ENCODE measurements around the gene FIGLA.
A peak's percentile ranks its signal among the peaks of the same experiment; 100 is the strongest.
"Not testable (repeated sequence)": the region's sequence is repeated elsewhere in the genome, so short reads cannot be mapped to it uniquely, and the experiment has no call there.

FIGLA gene

GRCh38 chr2:70808983-70809958 lies 18.8 kb upstream of the FIGLA start:
- DNase-seq (ENCODE audit: low read depth in 2 of 2): no peak

GRCh38 chr2:70807828-70808118 lies 17.3 kb upstream of the FIGLA start:
- no peak for DNase-seq (ENCODE audit: low read depth in 2 of 2)

- DNase-seq (ENCODE audit: low read depth in 2 of 2): no peak
Measured at GRCh38 chr2:70807102-70807827, 16.8 kb upstream of the FIGLA start.

- DNase-seq (ENCODE audit: low read depth in 2 of 2): no peak
Measured at GRCh38 chr2:70806620-70807019, 16.2 kb upstream of the FIGLA start.

DNA sequence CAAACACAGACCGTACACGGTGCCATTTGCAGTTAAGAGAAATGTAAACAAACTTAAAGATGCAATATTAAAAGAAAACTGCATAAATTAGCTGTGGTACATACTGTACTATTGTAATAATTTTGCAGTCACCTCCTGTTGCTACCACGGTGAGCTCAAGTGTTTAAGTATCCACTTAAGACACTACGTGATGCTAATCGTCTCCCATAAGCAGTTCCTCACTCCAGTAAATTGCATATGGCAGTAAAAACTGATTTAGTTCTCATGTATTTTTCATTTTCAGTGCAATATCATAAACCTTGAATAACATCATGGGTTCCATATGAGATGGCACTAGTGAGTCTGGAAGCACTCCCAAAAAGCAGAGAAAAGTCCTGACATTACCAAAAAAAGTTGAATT lies 15.6 kb upstream of the FIGLA start:
- no peak for DNase-seq (ENCODE audit: low read depth in 2 of 2)

DNA sequence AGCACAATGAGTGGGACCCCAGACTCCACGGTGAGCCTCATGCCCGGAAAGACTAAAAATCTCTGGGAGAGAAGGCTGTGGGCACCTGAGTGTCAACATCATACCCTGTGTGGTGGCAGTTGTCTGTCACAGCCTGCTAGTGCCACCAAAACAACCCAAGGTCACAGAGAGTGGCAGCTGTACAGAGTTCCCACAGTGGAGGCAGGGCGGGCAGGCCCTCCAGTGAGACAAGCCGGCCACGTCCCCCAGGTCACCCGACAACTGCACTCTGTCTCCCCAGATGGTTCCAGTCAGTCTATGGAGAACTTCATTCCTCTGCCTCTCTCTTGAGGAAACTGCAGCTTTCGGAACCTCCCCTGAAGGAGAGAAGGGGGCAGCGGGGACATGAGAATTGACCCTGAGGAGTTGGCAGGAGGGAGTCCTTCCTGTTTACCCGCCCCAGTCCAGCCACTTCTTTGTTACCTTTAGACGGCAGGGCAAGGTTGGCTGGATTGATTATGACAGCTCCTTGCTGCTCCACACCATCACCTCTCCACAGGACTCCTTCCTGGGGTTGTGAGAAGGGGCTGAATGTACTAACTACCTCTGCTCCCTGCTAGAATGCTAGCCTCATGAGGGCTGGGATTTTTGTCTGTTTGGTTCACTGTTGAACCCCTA lies 11.3 kb upstream of the FIGLA start:
- DNase-seq (ENCODE audit: low read depth in 2 of 2): no peak

DNA sequence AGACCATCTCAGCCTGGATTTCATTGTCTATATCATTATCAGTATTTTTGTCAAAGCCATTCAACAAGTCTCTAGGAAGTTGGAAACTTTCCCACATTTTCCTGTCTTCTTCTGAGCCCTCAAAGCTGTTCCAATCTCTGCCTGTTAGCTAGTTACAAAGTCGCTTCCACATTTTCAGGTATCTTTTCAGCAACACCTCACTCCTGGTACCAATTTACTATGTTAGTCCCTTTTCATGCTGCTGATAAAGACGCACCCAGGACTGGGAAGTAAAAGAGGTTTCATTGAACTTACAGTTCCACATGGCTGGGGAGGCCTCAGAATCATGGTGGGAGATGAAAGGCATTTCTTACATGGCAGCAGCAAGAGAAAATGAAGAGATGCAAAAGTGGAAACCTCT lies 9.3 kb upstream of the FIGLA start:
- no peak for DNase-seq (ENCODE audit: low read depth in 2 of 2)

DNA sequence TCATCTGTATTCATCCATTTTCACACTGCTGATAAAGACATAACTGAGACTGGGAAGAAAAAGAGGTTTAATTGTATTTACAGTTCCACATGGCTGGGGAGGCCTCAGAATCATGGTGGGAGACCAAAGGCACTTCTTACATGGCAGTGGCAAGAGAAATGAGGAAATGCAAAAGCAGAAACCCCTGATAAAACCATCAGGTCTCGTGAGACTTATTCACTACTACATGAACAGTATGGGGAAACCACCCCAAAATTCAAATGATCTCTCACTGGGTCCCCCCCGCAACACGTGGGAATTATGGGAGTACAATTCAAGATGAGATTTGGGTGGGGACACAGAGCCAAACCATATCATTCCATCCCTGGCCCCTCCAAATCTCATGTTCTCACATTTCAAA lies 7.6 kb upstream of the FIGLA start:
- not testable (repeated sequence) for DNase-seq (ENCODE audit: low read depth in 2 of 2)

DNA sequence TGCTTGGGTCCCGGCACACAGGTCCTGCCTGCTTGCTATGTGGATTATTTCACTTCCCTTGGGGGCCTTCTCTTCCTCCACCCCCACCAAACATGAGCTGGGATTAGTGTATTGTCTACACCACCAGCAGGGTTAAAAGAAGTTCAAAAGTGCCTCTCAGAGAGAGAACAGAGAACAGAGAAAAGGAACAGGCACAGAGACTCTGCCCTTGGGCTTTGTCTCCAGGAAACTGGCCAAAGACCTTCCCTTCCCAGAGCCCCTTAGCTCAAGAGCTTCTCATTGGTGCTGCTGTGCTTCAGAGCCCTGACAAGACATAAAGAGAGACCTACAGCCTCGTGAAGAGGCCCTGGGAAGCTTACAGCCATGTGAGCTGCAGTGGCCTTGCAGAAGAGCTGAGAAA lies 7.1 kb upstream of the FIGLA start:
- DNase-seq (ENCODE audit: low read depth in 2 of 2): no peak

DNA sequence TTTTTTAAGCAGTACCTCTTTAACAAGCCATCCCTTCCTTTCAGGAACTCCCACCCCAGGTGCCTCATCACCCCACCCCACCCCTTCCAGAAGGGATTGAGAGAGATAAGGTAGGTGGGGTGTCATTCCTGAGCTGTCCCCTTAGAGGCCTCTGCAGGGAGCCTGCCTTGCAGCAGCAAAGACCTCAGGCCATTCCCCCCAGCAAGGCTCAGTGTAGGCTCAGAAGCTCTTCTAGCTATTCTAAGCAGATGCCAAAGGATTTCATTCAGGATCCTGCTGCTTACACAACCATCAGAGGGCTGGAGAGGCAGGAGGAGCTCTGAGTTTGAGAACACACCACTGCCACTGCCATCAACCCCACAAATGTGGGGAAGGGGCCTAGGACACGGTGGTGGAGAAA lies 5.8 kb upstream of the FIGLA start:
- no peak for DNase-seq (ENCODE audit: low read depth in 2 of 2)

- DNase-seq (ENCODE audit: low read depth in 2 of 2): no peak
Measured at GRCh38 chr2:70795164-70795995, 4.9 kb upstream of the FIGLA start.

DNA sequence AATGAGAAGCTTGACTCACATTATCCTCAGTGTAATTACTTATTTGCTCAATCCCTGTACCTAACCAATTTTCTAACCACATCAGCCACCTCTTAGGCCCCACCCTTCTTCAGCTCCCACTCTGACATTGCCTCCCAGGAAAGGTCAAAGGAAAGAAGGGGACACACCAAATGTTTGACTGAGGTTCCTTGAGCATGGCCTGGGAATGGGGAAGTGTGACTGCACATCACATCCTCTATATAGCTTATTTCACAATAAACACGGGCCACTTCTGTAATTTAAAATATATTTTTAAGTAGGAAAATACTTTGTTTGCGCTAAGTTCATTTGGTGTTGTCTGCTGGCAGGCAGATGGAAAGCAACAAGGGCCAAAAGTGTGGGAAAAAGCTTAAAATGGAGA lies 3.0 kb upstream of the FIGLA start:
- no peak for DNase-seq (ENCODE audit: low read depth in 2 of 2)

DNA sequence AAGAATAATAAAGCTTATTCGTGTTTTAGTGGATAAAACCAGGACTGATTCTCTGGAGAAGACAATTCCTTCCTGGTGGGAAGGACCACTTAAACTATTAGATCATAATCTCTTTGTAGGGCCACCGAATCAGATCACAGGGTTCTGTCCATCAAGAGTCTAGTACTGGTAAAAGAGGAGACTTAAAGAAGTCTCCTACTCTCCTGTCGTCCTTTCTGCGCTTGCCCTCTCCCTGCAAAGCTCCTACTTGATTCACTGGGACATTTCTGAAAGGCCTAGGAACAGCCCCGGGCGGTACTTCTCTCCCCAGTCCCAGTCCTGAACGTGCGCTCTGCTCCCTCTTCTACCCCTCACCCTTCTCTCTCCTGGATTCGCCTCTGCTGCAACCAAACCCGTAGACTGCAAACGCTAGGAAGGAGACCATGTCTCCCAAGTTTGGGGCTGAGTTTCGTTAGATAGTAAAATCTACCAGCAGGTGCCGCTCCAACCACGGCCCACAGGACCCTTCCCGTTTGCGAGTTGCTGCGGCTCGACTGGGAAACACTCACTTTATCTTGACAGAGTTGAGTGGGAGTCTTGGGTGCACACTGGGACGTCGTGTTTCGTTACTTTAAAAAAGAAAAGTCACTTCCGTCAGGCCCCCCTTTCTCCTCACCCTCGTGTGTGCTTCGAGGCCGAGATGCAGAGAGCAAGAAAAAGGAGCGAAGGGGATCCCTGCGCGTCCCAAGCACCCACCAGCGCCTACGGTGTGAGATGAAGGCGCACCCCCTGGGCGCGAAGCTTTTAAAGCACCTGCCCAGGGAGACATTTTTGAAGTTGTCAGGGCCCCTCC lies 923 bp downstream of the FIGLA start:
- DNase-seq (ENCODE audit: low read depth in 2 of 2): peak; percentile 58 to 63

DNA sequence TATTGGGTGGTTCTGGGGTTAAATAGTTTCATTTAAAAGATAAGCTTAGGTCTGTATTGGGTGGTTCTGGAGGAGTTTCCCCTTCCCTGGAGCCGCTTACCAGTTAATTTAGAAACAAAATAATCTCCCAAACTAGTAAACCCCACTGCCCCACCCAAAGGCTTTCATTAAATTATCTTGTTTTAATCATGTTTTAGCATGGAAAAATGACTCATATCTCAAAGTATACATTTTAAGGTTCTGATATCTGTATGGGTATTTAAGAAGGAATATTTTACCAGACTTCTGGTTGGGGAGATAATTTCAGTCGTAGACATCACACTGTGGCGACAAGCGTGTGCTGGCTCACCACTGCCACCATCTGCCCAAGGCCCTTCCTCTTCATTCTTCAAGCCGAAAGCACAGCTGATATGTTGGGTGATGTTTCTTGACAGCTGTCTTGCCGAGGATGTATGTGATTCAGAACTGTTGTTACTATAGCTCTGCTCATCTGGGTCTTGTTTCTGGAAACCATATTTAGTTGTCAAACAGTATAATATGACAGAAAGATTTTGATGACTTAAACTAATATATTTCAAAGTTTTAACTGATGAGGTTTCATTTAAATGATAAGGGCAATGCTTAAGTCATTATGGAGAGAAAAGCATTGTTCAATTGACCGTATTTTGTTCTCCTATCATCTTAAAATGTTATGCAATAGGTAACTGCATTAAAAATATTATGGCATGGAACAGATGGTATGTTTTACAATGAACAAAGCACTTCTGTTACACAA lies 5.1 kb downstream of the FIGLA start:
- DNase-seq (ENCODE audit: low read depth in 2 of 2): peak; percentile 15 to 28

GRCh38 chr2:70784320-70784719 lies 6.1 kb downstream of the FIGLA start:
- no peak for DNase-seq (ENCODE audit: low read depth in 2 of 2)

DNA sequence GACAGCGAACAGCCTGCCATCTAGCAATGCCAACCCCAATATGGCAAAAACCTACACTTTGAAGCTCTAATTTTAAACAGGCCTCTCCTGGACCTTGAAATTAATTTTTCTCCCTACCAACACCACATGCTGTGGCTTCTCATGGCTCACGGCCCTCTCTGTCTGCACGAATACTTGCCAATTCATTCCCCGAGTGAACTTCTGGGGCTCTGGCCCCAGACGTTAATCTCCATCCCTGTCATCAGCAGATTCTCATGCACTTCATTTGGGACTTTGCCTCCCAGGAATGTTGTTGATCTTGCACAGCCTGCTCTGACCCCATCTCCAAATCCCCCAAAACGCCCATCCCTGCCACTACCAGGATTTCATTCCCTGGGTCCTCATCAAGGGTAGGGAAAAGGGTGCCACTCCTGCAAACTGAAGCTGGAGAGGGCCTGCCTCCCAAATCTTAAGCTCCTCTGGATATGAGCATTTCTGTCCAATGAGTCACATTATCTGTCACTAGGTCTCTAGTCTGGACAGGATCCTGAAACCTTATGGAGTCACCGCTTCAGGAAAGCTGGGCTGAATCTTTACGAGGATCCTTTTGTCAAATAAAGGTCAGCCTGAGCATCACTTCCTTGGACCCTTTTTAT lies 10.4 kb downstream of the FIGLA start:
- no peak for DNase-seq (ENCODE audit: low read depth in 2 of 2)

GRCh38 chr2:70779491-70779890 lies 11.0 kb downstream of the FIGLA start:
- DNase-seq (ENCODE audit: low read depth in 2 of 2): no peak

DNA sequence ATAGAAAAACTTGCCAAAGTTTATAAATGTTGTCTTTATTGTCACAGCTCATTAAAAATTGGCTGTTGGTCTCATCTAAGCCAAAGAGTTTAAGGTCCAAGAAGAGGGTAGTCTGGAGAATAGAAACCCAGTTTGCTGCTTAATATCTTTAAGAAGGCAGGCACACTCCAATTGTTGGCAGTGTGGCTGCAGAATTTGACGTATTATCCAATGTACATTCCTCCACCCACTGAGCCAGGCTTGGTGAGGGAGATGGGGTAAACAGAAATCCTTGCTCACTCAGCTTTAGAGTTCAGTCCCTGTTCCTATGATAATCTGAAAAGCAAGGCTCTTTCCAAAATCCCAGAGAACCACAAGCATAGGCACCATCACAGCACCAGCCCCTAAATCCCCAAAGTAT lies 11.8 kb downstream of the FIGLA start:
- no peak for DNase-seq (ENCODE audit: low read depth in 2 of 2)

DNA sequence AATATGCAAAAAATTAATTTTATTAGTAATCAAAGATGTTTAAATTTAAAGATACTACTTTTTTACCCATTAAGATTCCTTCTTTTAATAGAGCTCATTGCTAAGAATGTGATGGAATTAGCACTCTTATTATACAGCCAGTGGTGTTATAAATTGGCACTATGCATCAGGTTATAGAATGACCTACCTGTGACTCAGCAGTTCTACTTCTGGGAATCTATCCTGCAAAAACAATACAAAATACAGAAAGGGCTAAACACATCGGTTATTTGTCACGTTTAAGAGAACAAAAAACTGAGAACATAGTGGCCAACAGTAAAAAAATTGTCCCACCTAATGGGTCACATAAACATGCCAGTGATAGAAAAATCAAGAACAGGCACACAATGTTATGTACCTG lies 13.0 kb downstream of the FIGLA start:
- no peak for DNase-seq (ENCODE audit: low read depth in 2 of 2)

- DNase-seq (ENCODE audit: low read depth in 2 of 2): no peak
Measured at GRCh38 chr2:70776266-70776665, 14.2 kb downstream of the FIGLA start.
